ENCODE measurements around the gene WNT4.

Gene WNT4

GRCh38 chr1:22142315-22143064 is 407 bp downstream of the WNT4 start:
- peaks cover 20% of the 10 kb centered on the region for H3K4me1 Mint-ChIP-seq
- peaks cover 81% of the 10 kb centered on the region for H3K27me3 Mint-ChIP-seq
- H3K27ac Mint-ChIP-seq: no peak overlapping the region
- ATAC-seq (peak; percentile 51), DNase-seq (peak in 1 of 2 donors; percentile 21)
- H3K4me3 Mint-ChIP-seq: peak overlapping the region in 1 of 2 donors; percentile 37
- no peaks in the 10 kb centered on the region for H3K9me3 Mint-ChIP-seq

- Mint-ChIP-seq H3K4me1 (peaks cover 20% of the 10 kb centered on the region), H3K27ac (no peak overlapping the region), H3K9me3 (no peaks in the 10 kb centered on the region), H3K4me3 (peak overlapping the region; percentile 37 to 44), H3K27me3 (peaks cover 76% of the 10 kb centered on the region)
- DNase-seq: no peak
- no peak for ATAC-seq
Observed at GRCh38 chr1:22141554-22142314, 1.2 kb downstream of the WNT4 start.

GRCh38 chr1:22140694-22141093 is 2.2 kb downstream of the WNT4 start:
- DNase-seq (no peak), ATAC-seq (no peak)
- H3K27ac Mint-ChIP-seq: no peak overlapping the region
- H3K9me3 Mint-ChIP-seq: no peaks in the 10 kb centered on the region
- H3K4me3 Mint-ChIP-seq: no peak overlapping the region
- H3K27me3 Mint-ChIP-seq: peaks cover 72% of the 10 kb centered on the region
- peaks cover 20% of the 10 kb centered on the region for H3K4me1 Mint-ChIP-seq

GRCh38 chr1:22139817-22140216 is 3.1 kb downstream of the WNT4 start:
- ATAC-seq (no peak), DNase-seq (no peak)
- Mint-ChIP-seq H3K27ac (no peak overlapping the region), H3K27me3 (peaks cover 67% of the 10 kb centered on the region), H3K9me3 (no peaks in the 10 kb centered on the region), H3K4me3 (no peak overlapping the region), H3K4me1 (peaks cover 20% of the 10 kb centered on the region)

- Mint-ChIP-seq H3K4me3 (no peak overlapping the region), H3K4me1 (peaks cover 20% of the 10 kb centered on the region), H3K27ac (no peak overlapping the region), H3K9me3 (no peaks in the 10 kb centered on the region), H3K27me3 (peaks cover 64% of the 10 kb centered on the region)
- ATAC-seq (no peak), DNase-seq (no peak)
Observed at GRCh38 chr1:22139066-22139594, 3.8 kb downstream of the WNT4 start.

- peaks cover 54% of the 10 kb centered on the region for H3K27me3 Mint-ChIP-seq
- ATAC-seq: no peak
- no peaks in the 10 kb centered on the region for H3K9me3 Mint-ChIP-seq
- H3K4me1 Mint-ChIP-seq: peaks cover 11% of the 10 kb centered on the region
- H3K27ac Mint-ChIP-seq: no peak overlapping the region
- no peak overlapping the region for H3K4me3 Mint-ChIP-seq
- no peak for DNase-seq
Observed at GRCh38 chr1:22137004-22137720, 5.7 kb downstream of the WNT4 start.

GRCh38 chr1:22133931-22134324 is 9.0 kb downstream of the WNT4 start:
- Mint-ChIP-seq H3K27ac (no peak overlapping the region), H3K27me3 (peaks cover 22% of the 10 kb centered on the region), H3K4me3 (no peak overlapping the region), H3K9me3 (no peaks in the 10 kb centered on the region), H3K4me1 (peaks cover 6% of the 10 kb centered on the region)
- no peak for DNase-seq
- ATAC-seq: no peak

GRCh38 chr1:22133247-22133930 is 9.5 kb downstream of the WNT4 start:
- Mint-ChIP-seq H3K27ac (no peak overlapping the region), H3K27me3 (peaks cover 19% of the 10 kb centered on the region), H3K4me1 (peaks cover 6% of the 10 kb centered on the region), H3K9me3 (no peaks in the 10 kb centered on the region), H3K4me3 (no peak overlapping the region)
- no peak for DNase-seq
- no peak for ATAC-seq

- Mint-ChIP-seq H3K27me3 (peaks cover 14% of the 10 kb centered on the region), H3K4me1 (peaks cover under 1% of the 10 kb centered on the region), H3K27ac (no peak overlapping the region), H3K4me3 (no peak overlapping the region), H3K9me3 (no peaks in the 10 kb centered on the region)
- DNase-seq: no peak
- ATAC-seq: no peak
Observed at GRCh38 chr1:22132517-22133235, 10.2 kb downstream of the WNT4 start.

- DNase-seq (peak; percentile 62 to 63), ATAC-seq (peak; percentile 76)
- H3K27ac Mint-ChIP-seq: no peak overlapping the region
- no peak overlapping the region for H3K4me3 Mint-ChIP-seq
- peaks cover 14% of the 10 kb centered on the region for H3K27me3 Mint-ChIP-seq
- H3K4me1 Mint-ChIP-seq: no peaks in the 10 kb centered on the region
- no peaks in the 10 kb centered on the region for H3K9me3 Mint-ChIP-seq
Observed at GRCh38 chr1:22131875-22132486, 10.9 kb downstream of the WNT4 start.

GRCh38 chr1:22131062-22131461 is 11.8 kb downstream of the WNT4 start:
- Mint-ChIP-seq H3K4me1 (no peaks in the 10 kb centered on the region), H3K9me3 (no peaks in the 10 kb centered on the region), H3K27me3 (peaks cover 12% of the 10 kb centered on the region), H3K4me3 (no peak overlapping the region), H3K27ac (no peak overlapping the region)
- no peak for ATAC-seq
- no peak for DNase-seq

GRCh38 chr1:22129501-22130117 is 13.3 kb downstream of the WNT4 start:
- no peaks in the 10 kb centered on the region for H3K4me1 Mint-ChIP-seq
- H3K4me3 Mint-ChIP-seq: no peak overlapping the region
- ATAC-seq: no peak
- H3K27me3 Mint-ChIP-seq: peaks cover 2% of the 10 kb centered on the region
- H3K9me3 Mint-ChIP-seq: no peaks in the 10 kb centered on the region
- no peak for DNase-seq
- no peak overlapping the region for H3K27ac Mint-ChIP-seq

- Mint-ChIP-seq H3K4me1 (peaks cover 6% of the 10 kb centered on the region), H3K27me3 (no peaks in the 10 kb centered on the region), H3K27ac (peak overlapping the region in 1 of 2 donors; percentile 61), H3K9me3 (no peaks in the 10 kb centered on the region), H3K4me3 (no peak overlapping the region)
- no peak for DNase-seq
- ATAC-seq: no peak
Observed at GRCh38 chr1:22128392-22128791, 14.5 kb downstream of the WNT4 start.

- Mint-ChIP-seq H3K9me3 (no peaks in the 10 kb centered on the region), H3K4me3 (no peak overlapping the region), H3K27me3 (no peaks in the 10 kb centered on the region), H3K27ac (no peak overlapping the region), H3K4me1 (peaks cover 6% of the 10 kb centered on the region)
- no peak for ATAC-seq
- no peak for DNase-seq
Observed at GRCh38 chr1:22127731-22128130, 15.2 kb downstream of the WNT4 start.

Measured in stimulated activated naive CD8-positive, alpha-beta T cell treated with anti-CD3 and anti-CD28 coated beads, Interleukin-15, amount 100 ng/mL, for 72 hours (primary cell).